ENCODE data around the gene MRPS27.

Gene MRPS27

DNA sequence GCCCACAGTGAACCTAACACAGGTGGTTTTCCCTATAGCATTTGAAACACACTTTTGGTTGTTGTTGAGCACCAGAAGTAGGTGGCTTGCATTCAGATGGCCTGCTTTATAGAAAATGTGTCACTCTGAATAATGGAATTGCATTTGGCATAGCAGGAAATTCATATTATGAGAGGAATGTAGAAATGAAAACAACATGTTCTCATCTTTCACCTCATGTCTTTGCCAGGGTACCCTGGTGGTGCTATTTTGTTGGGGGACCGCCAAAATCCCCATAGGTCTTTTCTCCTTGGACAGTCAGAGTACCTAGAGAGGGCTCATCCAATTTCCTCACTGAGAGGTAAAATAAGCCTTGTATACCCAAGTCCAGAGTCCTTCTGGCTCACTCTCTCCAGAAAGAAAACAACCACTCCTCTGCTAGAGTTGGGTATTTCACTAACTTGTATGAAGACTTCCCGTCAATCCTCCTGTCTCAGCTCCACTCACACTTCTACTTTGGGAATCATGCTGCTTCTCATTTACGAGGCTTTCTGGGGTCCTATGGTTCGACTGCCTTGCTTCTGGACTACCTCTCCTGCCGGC is 67.4 kb downstream of the MRPS27 start:
- no peak for DNase-seq

DNA sequence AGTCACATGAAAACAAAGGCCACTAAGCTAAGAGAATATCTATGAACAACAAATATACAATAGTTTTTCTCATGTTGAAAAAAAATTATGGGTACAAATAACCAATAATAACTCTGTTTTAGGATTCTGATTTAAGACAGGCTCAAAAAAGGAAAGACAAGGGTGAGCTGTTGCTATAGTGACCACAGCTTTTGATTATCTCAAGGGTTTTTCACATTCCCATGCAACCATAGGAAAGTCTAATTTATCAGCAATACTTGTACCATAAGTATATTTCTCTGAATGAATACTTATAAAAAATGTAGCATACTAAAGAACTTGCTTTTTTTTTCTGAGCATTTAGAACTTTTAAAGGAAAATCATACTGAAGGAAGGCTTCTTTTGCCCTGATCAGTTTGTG is 68.0 kb downstream of the MRPS27 start:
- DNase-seq, result no peak

DNA sequence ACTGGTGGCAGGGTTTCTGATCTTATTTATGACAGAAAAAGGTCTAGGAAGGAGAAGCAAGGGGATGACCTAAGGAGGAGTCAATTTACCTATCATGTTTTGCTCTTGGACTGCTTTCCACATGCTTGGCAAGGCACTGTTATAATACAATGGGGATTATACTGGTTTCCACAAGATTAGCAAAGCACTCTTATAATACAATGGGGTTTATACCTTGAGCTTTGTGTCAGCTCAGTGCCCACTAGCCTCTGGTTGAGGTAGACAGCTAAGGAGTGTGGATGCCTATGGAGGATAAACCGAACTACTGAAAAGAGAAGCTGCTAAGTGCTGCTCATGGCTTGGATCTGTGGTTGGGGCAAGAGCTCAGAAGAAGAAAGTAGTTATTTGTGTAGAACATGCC is 68.7 kb downstream of the MRPS27 start:
- no peak for DNase-seq

DNA sequence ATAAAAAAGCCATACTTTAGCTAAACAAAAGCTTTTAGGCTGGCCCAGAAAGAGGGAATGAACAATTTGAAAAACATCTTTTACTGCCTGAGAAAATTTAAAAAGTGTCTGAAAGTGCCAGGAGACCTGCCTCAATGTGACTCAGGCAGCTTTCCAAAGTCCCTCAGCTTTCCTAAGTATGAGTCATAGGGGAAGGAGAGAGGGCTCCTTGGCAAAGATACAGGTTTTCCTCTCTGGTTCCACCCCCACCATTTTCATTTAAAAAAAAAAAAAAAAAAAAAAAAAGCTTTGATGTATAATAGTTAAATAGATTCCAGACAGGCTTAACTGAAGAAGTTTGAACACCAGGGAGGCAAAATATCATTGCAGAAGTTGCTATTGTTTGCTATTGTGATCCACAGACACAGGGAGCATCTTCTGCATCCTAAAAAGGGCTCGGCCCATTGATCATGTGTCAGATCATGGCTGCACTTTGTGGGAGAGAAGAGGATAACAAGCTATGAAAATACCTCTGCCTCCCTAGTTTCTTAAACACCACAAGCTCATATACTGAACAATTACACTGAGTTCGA is 71.5 kb downstream of the MRPS27 start:
- DNase-seq, result peak; percentile 23

DNA sequence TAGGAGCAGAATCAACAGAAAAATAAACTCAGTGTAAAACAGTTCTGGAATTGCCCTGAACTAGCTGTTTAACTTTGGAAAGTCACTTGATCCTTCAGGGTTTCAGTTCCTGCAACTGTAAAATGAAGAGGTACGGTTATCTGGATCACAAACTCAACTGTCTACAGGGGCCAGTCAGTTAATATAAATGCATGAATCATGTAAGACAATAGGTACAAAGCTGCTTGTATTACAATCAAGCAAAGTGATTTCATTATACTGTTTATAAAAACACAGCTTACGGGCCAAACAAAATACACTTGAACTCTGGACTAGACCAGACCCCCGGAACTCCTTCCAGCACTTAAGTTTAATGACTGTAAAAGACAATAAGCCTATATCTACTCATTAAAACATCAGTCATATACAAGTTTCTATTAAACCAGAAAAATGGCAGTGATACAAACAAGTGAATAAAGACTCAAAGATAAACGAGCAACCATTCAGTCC is 73.0 kb downstream of the MRPS27 start:
- no peak for DNase-seq

DNA sequence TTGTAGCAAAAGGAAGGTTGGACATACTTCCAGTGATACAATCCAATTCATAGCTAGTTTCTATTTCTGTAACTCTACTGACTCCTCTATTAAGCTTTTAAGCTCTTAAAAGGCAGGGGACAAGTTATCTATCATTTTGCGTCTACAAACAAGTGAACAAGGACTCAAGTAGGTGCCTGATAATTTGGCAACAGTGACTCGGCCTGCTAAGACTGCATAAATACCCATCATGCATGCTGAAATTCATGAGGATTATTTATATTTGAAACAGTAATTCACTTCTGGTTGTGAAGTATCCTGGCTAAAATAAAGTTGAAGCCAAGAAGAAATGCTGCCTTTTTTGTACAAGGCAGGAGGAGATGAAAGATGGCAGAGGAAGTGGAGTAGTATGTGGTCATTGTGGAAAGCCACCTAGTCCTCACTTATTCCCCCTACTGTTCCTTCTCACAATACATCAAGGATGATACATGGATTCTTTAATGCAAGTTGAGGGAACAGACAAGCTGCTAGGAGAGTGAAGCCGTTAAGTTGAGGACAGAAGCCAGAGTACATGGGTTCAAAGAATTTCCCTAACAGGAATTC is 74.0 kb downstream of the MRPS27 start:
- no peak for DNase-seq

DNA sequence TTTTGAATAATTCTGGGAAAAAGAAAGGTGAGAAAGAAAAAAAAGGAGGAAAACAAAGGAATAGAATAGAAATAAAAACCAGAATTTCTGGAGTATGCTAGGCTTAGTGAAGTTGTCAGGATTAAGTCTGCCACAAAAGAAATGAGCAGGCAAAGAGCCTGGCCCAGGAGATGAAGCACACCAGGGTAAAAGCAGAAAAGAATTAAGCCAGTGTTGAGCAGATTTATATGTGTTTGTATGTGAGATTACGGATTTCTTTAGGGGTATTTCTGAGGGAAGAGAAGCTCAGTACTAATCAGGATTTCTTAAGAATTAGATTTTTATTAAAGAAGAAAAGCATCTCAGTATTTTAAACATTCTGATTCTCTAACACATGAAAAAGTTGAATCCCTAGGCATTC is 74.5 kb downstream of the MRPS27 start:
- no peak for DNase-seq

DNA sequence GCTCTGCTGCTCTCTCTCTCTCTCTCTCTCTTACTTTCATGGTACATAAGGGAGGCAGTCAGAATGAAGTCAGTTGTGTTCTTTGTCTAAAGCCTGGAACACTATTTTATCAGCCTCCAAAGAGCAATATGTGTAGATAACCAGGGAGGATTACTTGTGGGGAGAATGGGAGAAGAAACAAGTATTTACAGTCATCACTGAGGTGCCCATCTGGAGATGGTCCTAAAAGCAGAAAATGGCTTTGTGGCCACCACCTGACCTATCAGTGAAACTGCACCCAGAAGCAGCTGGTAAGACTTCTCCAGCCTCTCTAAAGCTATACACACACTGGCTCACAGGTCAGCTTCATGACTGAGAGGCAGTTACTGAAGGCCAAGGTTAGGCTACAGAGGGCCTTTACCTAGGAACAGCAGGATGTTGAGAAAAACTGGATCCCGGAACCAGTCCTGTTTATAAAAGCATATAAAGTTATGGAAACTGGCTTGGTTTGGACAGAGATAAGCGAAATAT is 75.1 kb downstream of the MRPS27 start:
- no peak for DNase-seq

DNA sequence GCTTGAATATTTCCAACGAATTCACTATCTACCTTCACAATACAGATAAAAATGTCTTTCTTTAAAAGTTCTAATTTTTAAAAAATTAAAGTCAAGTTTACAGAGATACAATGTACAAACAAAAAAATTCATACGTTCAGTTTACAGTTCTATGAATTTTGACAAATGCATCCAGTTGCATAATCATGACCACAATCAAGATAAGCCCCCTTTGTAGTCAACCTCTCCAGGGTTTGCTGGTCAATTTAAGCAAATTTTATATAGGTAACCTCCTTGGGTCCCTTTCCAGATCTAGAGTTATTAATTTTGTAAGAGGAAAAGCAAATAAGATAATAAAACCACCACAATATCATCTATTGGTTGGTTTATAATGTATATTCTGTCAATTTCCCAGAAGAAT is 76.3 kb downstream of the MRPS27 start:
- DNase-seq, result no peak

DNA sequence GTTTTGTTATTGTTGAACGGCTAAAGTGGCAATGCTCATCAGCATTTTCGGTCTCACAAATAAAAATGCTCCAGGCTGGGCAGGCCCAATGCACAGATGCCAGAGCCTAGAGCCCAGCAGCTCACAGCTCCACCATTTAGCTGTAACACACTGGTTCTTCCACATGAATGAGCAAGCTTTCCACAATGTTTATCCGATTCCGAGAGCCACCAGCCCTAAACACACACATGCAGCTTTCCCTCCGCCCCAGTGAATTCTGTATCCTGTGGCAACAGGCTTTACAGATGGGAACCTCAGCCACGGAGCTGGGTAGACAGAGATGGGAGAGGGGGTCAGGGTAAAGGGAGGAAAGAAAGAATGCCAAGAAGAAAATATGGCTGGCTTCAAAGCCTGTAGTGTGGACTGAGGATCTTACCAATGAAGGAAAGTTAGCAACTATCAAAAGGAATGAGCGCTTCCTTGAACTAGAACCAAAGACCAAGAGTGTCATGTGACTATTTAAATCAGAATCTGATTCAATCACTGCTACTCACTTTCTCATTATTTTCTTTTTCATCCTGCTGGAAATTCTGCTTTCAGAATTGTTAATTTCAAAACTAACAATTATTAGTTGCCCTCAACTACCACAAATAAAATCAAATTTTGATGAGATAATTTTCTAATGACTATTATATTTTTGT is 77.1 kb downstream of the MRPS27 start:
- DNase-seq, result no peak

DNA sequence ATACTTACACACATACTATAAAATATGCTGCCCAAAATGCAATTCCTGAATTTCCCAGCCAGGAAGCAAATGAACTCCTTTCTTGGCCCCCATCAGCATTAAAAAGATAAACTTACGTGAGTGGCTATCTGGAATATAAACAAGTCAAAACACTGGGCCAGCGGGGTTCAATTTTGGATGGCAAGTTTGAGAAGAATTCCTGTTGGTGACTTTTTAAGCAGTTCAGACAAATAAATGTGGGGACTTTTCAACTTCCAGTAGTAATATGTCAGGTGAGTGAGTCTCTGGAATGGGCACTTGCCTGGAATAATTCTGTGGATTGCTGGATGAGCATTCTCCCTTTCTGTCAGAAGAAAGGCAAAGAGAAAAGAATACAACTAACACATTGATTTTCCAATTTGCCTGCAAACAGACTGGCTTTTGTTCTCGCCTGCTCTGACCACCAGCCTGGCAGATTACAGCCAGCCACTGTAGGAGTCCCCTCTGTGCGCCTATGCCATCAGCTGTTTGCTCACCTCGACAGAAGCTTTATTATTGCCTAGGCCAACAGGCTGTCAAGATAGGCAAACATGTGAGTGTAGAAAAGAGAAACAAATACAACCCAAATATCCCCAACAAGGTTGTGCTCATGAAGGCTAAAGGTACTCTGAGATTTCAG is 78.6 kb downstream of the MRPS27 start:
- no peak for DNase-seq

DNA sequence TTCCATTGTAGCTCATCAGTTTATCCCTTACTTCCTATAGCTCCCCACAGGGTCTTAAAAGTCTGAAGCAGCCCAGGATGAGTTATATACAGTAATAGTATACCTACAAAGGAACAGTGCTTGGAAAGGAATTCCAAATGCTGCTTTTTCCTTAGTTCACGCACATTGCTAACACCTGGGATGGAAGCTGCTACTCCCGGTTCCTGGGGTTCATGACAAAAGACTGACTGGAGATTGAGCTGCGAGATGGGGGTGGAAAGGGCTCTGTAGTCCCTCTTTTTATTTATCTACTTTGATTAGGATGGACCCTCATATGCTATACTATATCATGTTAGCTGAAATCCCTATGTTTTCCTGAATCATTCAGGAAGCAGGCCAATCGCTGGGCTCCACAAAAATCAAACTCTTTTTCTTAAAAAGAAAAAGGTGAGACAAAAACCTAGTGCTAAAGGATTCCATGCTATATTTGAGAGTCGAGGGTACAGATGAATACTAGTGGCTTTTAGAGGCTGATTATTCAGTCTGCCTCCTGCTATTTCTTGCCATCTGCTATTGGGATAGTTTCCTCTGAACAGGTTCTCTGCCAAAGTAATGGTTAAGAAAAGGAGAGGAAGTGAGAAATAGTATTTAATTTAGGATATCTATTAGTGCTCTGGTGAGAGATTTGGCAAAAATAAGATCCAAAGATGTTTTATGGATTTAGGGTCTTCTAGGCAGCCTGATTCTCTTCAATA is 81.2 kb downstream of the MRPS27 start:
- no peak for DNase-seq

DNA sequence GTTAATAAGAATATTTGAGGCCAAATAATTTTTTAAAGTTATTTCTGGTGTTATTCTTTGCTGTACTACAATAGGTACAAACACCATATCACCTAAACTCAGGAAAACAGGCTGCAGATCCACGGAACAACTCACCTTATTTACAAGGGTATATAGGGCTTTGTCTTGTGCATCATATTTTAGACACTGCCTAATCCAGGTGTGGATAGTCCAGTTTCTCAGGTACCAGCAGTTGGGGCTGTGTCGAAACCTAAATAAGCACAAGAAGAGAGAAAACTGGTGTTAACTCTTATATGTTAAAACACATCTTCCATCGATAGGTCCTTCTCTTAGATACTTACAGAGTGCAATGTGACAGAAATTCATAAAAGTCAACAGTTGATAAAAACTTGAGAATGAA is 82.2 kb downstream of the MRPS27 start:
- no peak for DNase-seq

DNA sequence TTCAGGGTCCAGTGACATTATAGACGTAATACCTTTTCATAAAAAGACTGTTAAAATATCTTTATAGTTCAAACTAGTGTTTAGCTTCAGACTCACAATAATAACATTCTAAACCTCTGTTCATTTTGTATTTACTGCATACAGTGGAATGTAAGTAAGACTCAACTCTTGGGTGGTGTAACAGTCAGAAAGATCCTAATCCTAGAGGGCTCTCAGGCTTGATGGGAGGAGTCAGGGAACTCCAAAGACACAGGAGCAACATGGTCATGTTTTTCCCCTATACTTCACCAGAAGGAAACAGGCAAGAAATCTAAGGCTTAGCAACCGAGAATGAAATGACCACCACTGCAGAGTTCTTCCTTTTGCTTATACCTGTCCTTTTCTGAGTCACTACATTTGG is 82.6 kb downstream of the MRPS27 start:
- no peak for DNase-seq

DNA sequence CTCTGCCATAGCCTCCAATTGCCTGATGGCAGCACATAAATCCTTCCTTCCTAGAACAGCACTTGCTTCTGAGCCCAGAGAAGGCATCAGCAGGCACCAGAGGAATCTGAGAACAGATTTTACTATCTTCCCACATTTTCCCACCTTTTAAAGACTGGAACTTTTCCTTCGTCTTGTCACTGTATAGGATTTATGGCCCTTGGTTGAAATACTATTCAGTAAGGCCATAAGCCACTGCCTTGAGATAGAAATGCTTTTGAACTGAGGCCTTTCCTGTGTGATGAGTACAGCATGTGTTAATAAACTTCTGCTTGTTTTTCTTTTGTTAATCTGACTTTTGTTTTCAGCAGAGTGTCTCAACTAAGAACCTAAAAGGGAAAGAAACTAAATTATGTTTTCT is 84.3 kb downstream of the MRPS27 start:
- no peak for DNase-seq

DNA sequence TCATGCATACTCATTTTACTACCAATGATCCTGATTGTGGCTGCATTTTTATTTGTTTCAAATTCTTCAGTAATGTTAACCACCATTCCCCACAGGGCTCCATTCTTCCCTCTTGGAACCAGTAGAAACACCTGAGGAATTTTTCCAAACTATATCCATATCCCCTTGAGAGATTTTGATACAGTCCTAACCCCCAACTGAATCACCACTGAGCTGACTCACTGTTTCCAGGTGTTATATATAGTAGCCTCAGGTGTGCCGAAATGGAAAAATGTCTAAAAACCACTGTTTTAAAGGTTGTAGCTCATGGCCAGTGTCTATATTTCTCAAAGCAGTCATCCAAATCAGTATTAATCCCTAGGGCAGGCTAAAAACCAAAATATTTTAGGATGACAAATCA is 85.2 kb downstream of the MRPS27 start:
- DNase-seq, result no peak

DNA sequence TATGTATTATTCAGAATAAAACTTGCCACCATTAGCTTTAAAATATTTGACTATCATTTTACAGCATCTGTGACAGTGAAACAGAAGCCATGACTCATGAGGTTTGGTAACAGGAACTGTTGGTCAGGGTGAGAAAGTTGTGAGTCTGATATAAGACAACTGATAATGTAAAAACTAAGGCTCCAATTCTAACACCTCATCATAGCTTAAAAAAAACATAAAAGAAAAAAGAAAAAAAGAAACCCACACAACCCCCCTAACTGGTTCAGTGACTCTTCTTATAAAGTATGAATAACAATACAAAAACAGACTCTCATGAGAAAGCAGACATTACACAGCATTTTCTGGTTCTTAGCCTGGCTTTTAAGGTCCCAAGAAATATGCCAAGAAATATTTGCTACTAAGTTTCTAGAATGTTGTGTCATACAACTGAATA is 85.8 kb downstream of the MRPS27 start:
- DNase-seq, result no peak

DNA sequence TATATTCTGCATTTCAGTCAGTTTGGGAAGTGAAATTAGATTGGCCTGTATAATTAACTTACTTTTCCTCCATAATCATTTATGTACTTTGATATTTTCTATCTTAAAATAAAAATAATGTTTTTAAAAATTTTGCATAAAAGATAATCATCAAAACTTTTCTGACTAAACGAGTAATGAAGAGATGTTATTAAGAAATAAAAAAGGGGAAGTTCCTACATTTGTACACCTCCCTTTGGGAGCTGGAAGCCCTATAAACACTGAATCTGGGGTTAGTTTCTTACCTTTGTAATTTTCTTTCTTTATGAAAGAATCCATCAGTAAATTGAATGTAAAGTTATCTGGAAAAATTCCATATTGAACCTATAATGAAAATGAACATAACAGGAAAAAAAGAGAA is 86.2 kb downstream of the MRPS27 start:
- no peak for DNase-seq

DNA sequence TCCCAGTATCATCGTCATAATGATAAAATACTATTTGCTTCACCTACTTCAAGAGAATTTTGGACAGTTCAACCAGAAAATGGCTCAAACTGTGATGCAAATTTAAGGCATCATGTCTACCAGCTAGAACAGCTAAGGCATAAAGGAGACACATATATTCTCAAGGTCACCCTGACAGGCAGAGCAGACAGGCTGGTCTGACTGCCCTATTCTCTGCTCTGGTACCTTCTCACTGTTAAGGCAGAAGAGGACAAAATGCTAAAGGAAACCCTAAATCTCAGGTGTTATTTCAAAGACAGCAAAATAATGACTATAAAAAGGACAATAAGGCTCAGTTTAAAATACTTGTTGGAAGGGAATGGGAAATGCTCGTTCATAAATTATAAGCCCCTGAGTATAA is 87.2 kb downstream of the MRPS27 start:
- no peak for DNase-seq

DNA sequence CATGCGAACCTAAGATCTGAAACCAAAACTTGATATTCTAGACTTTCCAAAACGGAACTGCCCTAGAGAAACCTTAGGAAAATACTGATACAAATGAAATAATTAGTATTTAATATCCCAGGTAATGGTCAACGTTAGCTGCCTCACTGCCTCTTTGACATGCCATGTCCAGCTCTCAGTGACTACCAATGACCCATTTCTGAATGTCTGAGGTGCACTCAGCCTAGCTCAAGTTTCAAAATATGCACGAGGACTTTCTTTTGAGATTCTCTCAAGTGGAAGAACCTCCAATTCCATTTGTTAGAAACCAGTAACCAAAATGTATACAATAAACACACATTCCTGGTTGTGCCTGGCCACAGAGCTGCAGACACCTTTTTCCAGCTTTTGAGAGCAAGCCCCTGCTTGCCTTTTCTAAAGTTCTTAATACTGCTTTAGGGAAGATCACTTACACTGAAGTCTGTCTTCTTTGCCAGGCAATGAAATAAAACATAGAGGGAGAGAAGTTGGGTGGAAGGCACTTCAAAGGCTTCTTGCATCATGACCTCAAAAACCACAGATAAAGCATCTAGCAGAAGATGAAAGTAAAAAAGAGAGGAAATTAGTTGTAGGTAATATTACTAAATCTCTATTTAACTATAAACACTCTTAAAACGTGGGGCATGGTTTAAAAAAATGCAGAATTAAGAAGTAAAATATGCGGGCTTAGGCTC is 87.9 kb downstream of the MRPS27 start:
- no peak for DNase-seq

DNA sequence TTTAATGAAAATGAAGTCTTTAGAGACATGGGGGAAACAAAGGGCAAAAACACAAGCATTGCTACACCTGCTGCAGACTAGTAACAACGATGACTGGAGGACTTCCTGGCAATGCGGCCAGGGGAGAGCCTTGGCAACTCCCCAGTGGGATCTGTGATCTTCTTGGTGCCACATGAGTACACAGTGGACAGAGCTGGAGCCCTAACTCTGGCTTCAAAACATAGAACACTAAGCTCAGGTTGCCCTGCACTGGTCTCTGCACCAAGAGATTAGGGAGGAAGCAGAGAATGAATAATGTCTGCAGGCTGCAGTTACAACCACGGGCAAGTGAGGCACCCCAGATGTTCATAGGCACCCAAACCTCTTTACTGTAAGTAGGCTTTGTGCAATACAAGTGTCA is 91.1 kb downstream of the MRPS27 start:
- no peak for DNase-seq

DNA sequence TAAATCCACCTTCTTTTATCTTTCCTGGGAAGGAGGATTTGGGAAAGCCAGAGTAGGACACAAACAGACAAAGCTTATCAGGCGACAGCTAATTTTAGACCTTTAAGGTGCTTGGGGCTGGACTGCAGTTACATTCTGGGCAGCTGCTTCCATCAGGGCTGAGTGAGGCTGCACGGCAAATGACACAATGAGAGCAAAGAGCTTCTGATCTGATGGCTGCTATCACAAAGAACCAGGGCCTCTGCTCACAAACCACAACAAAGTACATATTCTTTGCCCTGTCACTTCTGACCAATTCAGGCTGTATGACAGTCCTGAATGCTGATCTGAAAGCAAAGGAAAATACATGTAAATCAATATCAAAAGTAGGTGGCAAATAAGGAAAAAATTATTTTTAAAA is 93.1 kb downstream of the MRPS27 start:
- no peak for DNase-seq

Measured in 8988T (cell line).